Spleen (tissue), 7 donors: ENCODE data around the gene DYNLL1.

ENCODE experiments used
- POLR2A ChIP-seq, 3 donors: fragments of 450-650 bp; IDR thresholded peaks; one replicate each; pipeline ENCODE4 v1.5.1; 2017; ENCODE audit warnings: antibody characterized with exemption in 3 of 3, mild to moderate bottlenecking in 1 of 3
- TF ChIP-seq, protein P1 (sequence below), 11 experiments: fragments of 200-600 bp in 7 of 11; fragments of 450-650 bp in 4 of 11; sonication (generic) in 4 of 11; IDR thresholded peaks in 8 of 11; conservative IDR thresholded peaks in 3 of 11; 1 replicate in 7 of 11; 2 replicates in 4 of 11; pipeline versions ENCODE4 v1.4.0 to v1.8.0; 2016 to 2021; ENCODE audit warnings: antibody characterized with exemption in 11 of 11, inconsistent platforms in 4 of 11, mild to moderate bottlenecking in 1 of 11
- donor health status: DM: no; HTN: no; CAD: no; lungs with moderate emphysema.
- donor health status: DM: no; HTN: no; CAD: no.
- donor health status: DM: no; HTN: no; CAD: no.

- TF ChIP-seq, protein P1, sequence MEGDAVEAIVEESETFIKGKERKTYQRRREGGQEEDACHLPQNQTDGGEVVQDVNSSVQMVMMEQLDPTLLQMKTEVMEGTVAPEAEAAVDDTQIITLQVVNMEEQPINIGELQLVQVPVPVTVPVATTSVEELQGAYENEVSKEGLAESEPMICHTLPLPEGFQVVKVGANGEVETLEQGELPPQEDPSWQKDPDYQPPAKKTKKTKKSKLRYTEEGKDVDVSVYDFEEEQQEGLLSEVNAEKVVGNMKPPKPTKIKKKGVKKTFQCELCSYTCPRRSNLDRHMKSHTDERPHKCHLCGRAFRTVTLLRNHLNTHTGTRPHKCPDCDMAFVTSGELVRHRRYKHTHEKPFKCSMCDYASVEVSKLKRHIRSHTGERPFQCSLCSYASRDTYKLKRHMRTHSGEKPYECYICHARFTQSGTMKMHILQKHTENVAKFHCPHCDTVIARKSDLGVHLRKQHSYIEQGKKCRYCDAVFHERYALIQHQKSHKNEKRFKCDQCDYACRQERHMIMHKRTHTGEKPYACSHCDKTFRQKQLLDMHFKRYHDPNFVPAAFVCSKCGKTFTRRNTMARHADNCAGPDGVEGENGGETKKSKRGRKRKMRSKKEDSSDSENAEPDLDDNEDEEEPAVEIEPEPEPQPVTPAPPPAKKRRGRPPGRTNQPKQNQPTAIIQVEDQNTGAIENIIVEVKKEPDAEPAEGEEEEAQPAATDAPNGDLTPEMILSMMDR (IDR thresholded peaks at IDR 0.05 in 8 of 11, conservative IDR thresholded peaks at IDR 0.05 in 3 of 11), result peak; percentile 82 to 99 (median 97)
- peak; percentile 28 to 83 (median 60) for TF ChIP-seq POLR2A (IDR thresholded peaks at IDR 0.05)
These were observed 26.3 kb upstream of the DYNLL1 start, which contains the start of gene SRSF9 for GRCh38 chr12:120469450-120470149.
